Endothelial cell of umbilical vein (primary cell): ENCODE measurements around the gene NALCN. TPM values are rescaled to one million over a fixed set of nuclear protein-coding genes. Genes with fewer than 3 reads are reported as not detected.

ENCODE experiments used
- BruUV-seq: library from RNA; stranded (reverse); fragments of 400-500 nt; replicated peaks from 2 replicates; lab custom pipeline; 2021; lab: Mats Ljungman, UMichigan
- CTCF ChIA-PET: fragments of 300-600, 350-600 bp; sonication (Branson Sonifier 250); formaldehyde crosslinking; loops from one replicate; lab custom pipeline; 2021; ENCODE audit warnings: antibody characterized with exemption, inconsistent platforms; lab: Charles Lee
- POLR2A ChIA-PET: fragments of 300-600, 350-600 bp; sonication (Branson Sonifier 250); formaldehyde crosslinking; loops from one replicate; lab custom pipeline; 2021; ENCODE audit warnings: antibody characterized with exemption, inconsistent platforms; lab: Charles Lee
- DNase-seq: peaks from one replicate; pipeline ENCODE4 v3.0.0-alpha.2; 2011; ENCODE audit warnings: low read depth, low spot score
- FAIRE-seq: peaks from 2 replicates; lab custom pipeline; 2011; peaks lifted over from hg19 to GRCh38; lab: Jason Lieb, UNC
- H2AFZ ChIP-seq: 2 replicates; pipeline ENCODE4 v1.6.0; 2012; ENCODE audit warnings: low read depth, low read length, control low read depth, inconsistent platforms
- H3K27ac ChIP-seq: 2 replicates; pipeline ENCODE4 v1.5.1; 2011; ENCODE audit warnings: low read depth, mild to moderate bottlenecking, control low read depth, low read length, moderate library complexity; ENCODE audit not compliant: insufficient read depth
- H3K27me3 ChIP-seq, 2 experiments: 2 replicates each; pipeline versions ENCODE4 v1.6.0 to v1.6.1; 2011; ENCODE audit warnings: low read length in 2 of 2, mixed read lengths in 1 of 2; ENCODE audit not compliant: control insufficient read depth in 2 of 2, insufficient read depth in 2 of 2
- H3K36me3 ChIP-seq, 2 experiments: 2 replicates in 1 of 2; 3 replicates in 1 of 2; pipeline ENCODE4 v1.5.1; 2011; ENCODE audit warnings: low read length in 2 of 2, mild to moderate bottlenecking in 1 of 2, moderate library complexity in 1 of 2; ENCODE audit not compliant: control insufficient read depth in 2 of 2, insufficient read depth in 2 of 2; ENCODE audit errors: extremely low read depth in 1 of 2
- H3K4me1 ChIP-seq: 3 replicates; pipeline ENCODE4 v1.5.1; 2011; ENCODE audit warnings: mild to moderate bottlenecking, low read length; ENCODE audit not compliant: control insufficient read depth, insufficient read depth; ENCODE audit errors: extremely low read depth
- H3K4me2 ChIP-seq: 2 replicates; pipeline ENCODE4 v1.6.1; 2011; ENCODE audit warnings: low read length, control low read depth, mixed read lengths; ENCODE audit not compliant: insufficient read depth
- H3K4me3 ChIP-seq, 3 experiments: fragments of 200-600 bp in 1 of 3; sonication (generic), shearing (Covaris generic) in 1 of 3; replicated peaks in 1 of 3; 2 replicates each; pipeline ENCODE4 v1.5.1; 2011 to 2016; ENCODE audit warnings: control low read depth in 3 of 3, low read length in 3 of 3, mild to moderate bottlenecking in 2 of 3, inconsistent platforms in 1 of 3, low read depth in 1 of 3, moderate library complexity in 1 of 3; ENCODE audit not compliant: insufficient read depth in 1 of 3
- H3K79me2 ChIP-seq: 2 replicates; pipeline ENCODE4 v1.6.0; 2012; ENCODE audit warnings: low read length, inconsistent platforms; ENCODE audit not compliant: control insufficient read depth, insufficient read depth
- H3K9ac ChIP-seq: replicated peaks from 2 replicates; pipeline ENCODE3; 2011; ENCODE audit warnings: low read length, control low read depth; ENCODE audit not compliant: insufficient read depth; ENCODE audit errors: extremely low read depth
- H3K9me1 ChIP-seq: replicated peaks from 3 replicates; pipeline ENCODE4 v1.6.0; 2011; ENCODE audit warnings: mild to moderate bottlenecking, low read length; ENCODE audit not compliant: control insufficient read depth, insufficient read depth; ENCODE audit errors: extremely low read depth
- H3K9me3 ChIP-seq: replicated peaks from 2 replicates; pipeline ENCODE4 v1.5.1; 2012; ENCODE audit warnings: low read length, inconsistent platforms; ENCODE audit not compliant: control insufficient read depth, insufficient read depth
- H4K20me1 ChIP-seq: replicated peaks from 2 replicates; pipeline ENCODE3; 2011; ENCODE audit warnings: mild to moderate bottlenecking, low read length; ENCODE audit not compliant: control insufficient read depth, insufficient read depth; ENCODE audit errors: extremely low read depth
- CTCF ChIP-seq, 2 donors: IDR thresholded peaks; 1 replicate in 1 of 2; 2 replicates in 1 of 2; pipeline ENCODE4 v1.5.1; 2011; ENCODE audit warnings: low read length in 2 of 2, mild to moderate bottlenecking in 2 of 2, moderate library complexity in 2 of 2, control low read depth in 1 of 2, inconsistent platforms in 1 of 2, low read depth in 1 of 2; ENCODE audit not compliant: insufficient read depth in 1 of 2; ENCODE audit errors: extremely low read depth in 1 of 2
- EZH2 ChIP-seq: IDR thresholded peaks from 2 replicates; pipeline ENCODE4 v1.6.1; 2012; ENCODE audit warnings: borderline replicate concordance, low read depth, mild to moderate bottlenecking, moderate library complexity, low read length, inconsistent platforms; ENCODE audit not compliant: severe bottlenecking
- FOS ChIP-seq: IDR thresholded peaks from 2 replicates; pipeline ENCODE4 v1.6.1; 2011; ENCODE audit warnings: mild to moderate bottlenecking, low read length, moderate library complexity, borderline replicate concordance; ENCODE audit not compliant: insufficient read depth
- GATA2 ChIP-seq: IDR thresholded peaks from 2 replicates; pipeline ENCODE4 v1.7.0; 2011; ENCODE audit warnings: low read depth, mild to moderate bottlenecking, moderate library complexity, mixed read lengths, low read length; ENCODE audit not compliant: insufficient read length, insufficient read depth
- JUN ChIP-seq: IDR thresholded peaks from 2 replicates; pipeline ENCODE4 v1.6.1; 2011; ENCODE audit warnings: borderline replicate concordance, low read depth; ENCODE audit not compliant: insufficient read length, insufficient read depth
- MAX ChIP-seq: IDR thresholded peaks from 2 replicates; pipeline ENCODE4 v1.6.1; 2011; ENCODE audit not compliant: insufficient read depth, insufficient read length
- MYC ChIP-seq: IDR thresholded peaks from one replicate; pipeline ENCODE4 v1.6.1; 2011; ENCODE audit warnings: mild to moderate bottlenecking, low read depth, low read length
- POLR2A ChIP-seq: IDR thresholded peaks from 2 replicates; pipeline ENCODE4 v1.6.1; 2012; ENCODE audit warnings: low read depth, mild to moderate bottlenecking, control low read depth, low read length
- POLR2AphosphoS5 ChIP-seq: IDR thresholded peaks from 2 replicates; pipeline ENCODE4 v1.6.1; 2012; ENCODE audit warnings: low read depth, mild to moderate bottlenecking, control low read depth, low read length, moderate library complexity; ENCODE audit not compliant: insufficient read depth
- dilution Hi-C: fragments of 300-500 bp; cut with MboI; formaldehyde crosslinking; loops from one replicate; pipeline ENCODE4 v1.15.0; 2019; ENCODE audit warnings: low sequenced_read_pairs; ENCODE audit not compliant: extremely low pct_ligation_motif_present
- intact Hi-C: fragments of 100-400 bp; cut with micrococcal nuclease; formaldehyde crosslinking; loops from one replicate; pipeline ENCODE4 v1.10.0; 2022
- polyA plus RNA-seq, 4 experiments: library from polyadenylated mRNA; depleted of rRNA in 3 of 4; stranded (reverse) in 3 of 4; unstranded in 1 of 4; fragments of >200 nt; gene quantifications; 2 replicates each; pipeline versions ENCODE4 v1.2.1 to v1.2.3, GENCODE V29; 2011 to 2012; ENCODE audit warnings: missing spikeins in 1 of 4
- total RNA-seq: library from RNA; stranded (reverse); gene quantifications from 2 replicates; pipeline ENCODE4 v1.2.3, GENCODE V29; 2021

The NALCN gene
- total and polyA plus RNA-seq, 2 donors (not counting 3 experiments of a cell fraction or from before 2014, with no cell fraction given) = 3.3 to 4.4 TPM

GRCh38 chr13:101049166-101049850, 367.0 kb downstream of the NALCN start:
- intact Hi-C loops = no loop called here
- TF ChIP-seq POLR2A (no peak), MYC (no peak)
- CTCF ChIA-PET = no interaction called here
- no TSS peak for BruUV-seq
- POLR2A ChIA-PET = no interaction called here
- Histone ChIP-seq H4K20me1 (no peaks in the 10 kb centered on the region), H3K4me1 (no peaks in the 10 kb centered on the region), H3K36me3 (no peaks in the 10 kb centered on the region), H3K27me3 (no peaks in the 10 kb centered on the region), H3K9ac (no peak overlapping the region), H3K9me3 (no peaks in the 10 kb centered on the region), H3K27ac (no peak overlapping the region), H3K4me2 (no peak overlapping the region), H3K79me2 (no peaks in the 10 kb centered on the region), H2AFZ (no peak overlapping the region), H3K4me3 (no peak overlapping the region), H3K9me1 (no peaks in the 10 kb centered on the region)
- DNase-seq (no peak), FAIRE-seq (no peak)
- dilution Hi-C loops = no loop called here

GRCh38 chr13:101036546-101036945, 379.8 kb downstream of the NALCN start:
- Histone ChIP-seq H3K79me2 (no peaks in the 10 kb centered on the region), H3K9me1 (no peaks in the 10 kb centered on the region), H3K36me3 (no peaks in the 10 kb centered on the region), H3K4me3 (no peak overlapping the region), H3K9me3 (no peaks in the 10 kb centered on the region), H3K27me3 (no peaks in the 10 kb centered on the region), H3K4me2 (no peak overlapping the region), H2AFZ (no peak overlapping the region), H3K9ac (no peak overlapping the region), H3K4me1 (no peaks in the 10 kb centered on the region), H3K27ac (no peak overlapping the region), H4K20me1 (no peaks in the 10 kb centered on the region)
- dilution Hi-C loops (no loop called here), intact Hi-C loops (no loop called here)
- FAIRE-seq (no peak), DNase-seq (no peak)
- POLR2A ChIA-PET = no interaction called here
- CTCF ChIA-PET = no interaction called here
- BruUV-seq = no TSS peak
- TF ChIP-seq POLR2AphosphoS5 (no peak), JUN (no peak), GATA2 (no peak), MYC (no peak), CTCF (IDR thresholded peaks at IDR 0.05; ENCODE audit: extremely low read depth in 1 of 2, insufficient read depth in 1 of 2, low read depth in 1 of 2, low read length in 2 of 2) (no peak), FOS (no peak), POLR2A (no peak), EZH2 (no peak), MAX (no peak)
